ENCODE results near the gene CCDC187. TPM values are rescaled to one million over a fixed set of nuclear protein-coding genes. Genes with fewer than 3 reads are reported as not detected.

The CCDC187 gene
- total and polyA plus RNA-seq, 10 donors, result 0.03 to 0.20 (median 0.11) TPM; not detected in 2

- no peaks in the 10 kb centered on the region for H3K9me3 ChIP-seq
- peaks cover 0 to 16% (median 7%) of the 10 kb centered on the region in 6 donors for H3K4me1 ChIP-seq
- H3K27me3 ChIP-seq (replicated peaks in 1 of 7), result peaks cover 0 to 12% (median 0%) of the 10 kb centered on the region in 7 donors
- no peak for TF ChIP-seq POLR2A (IDR thresholded peaks at IDR 0.05)
- TF ChIP-seq POLR2AphosphoS5 (IDR thresholded peaks at IDR 0.05), result no peak
- no peak for TF ChIP-seq CTCF (IDR thresholded peaks at IDR 0.05 in 8 of 11, conservative IDR thresholded peaks at IDR 0.05 in 3 of 11)
- H3K4me3 ChIP-seq, result no peak overlapping the region
- H3K27ac ChIP-seq, result no peak overlapping the region
- 81 to 87% (median 84%) methylated on average over 29 to 39 of the region's 39 CpGs for WGBS, 5 donors
- no peak for DNase-seq
- H3K36me3 ChIP-seq, result no peaks in the 10 kb centered on the region
- intact Hi-C loops (cut with DNase I; ENCODE audit: low total_unique reads), result no loop called here
Measured at GRCh38 chr9:136257381-136258298, 46.3 kb downstream of the CCDC187 start.

DNA sequence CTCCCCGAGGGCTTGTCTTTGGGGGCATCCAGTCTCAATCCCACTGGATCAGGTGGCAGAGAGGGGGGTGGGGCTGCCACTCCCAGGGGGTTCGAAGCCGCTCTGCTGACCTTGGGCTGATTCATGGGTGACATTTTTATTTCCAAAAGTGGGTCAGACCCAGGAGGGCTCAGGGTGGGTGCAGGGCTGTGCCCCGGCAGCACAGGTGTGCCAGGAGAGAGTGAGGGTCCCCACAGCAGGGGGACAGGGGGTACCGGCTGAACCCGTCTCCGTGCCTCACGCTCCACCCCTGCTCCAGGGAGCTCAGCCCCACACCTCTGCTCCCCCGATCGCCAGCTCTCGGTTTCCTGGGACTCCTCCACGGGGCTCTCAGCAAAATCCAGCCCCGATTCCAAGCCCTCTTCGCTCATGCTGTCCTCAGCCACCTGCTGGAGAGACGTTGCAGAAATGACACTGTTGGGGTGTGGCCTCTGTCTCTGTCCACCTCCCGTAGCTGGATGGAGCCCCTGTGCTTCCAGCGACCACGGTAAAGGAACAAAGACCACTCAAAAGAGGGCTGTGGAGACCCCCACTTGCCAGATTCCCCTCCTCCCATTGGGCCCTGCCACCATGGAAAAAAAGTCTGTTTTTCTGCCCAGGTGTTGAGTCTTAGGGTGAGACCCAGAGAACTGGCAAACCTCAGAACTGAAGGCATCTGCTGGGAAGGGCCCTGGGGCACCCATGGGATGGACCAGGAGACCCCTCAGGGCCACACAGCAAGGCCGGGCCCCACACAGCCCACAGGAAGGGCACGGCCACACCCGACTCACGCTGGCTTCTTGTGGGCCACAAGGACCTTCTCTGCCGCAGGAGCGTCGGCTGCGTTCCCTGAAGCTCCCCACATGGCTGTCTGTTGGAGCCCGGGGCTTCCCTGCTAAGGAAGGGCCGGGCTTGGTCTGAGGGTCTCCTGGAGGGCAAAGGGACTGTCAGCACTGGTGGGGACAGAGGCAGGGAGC is 47.7 kb downstream of the CCDC187 start:
- Histone ChIP-seq H3K27ac (no peak overlapping the region), H3K4me3 (no peak overlapping the region), H3K36me3 (no peaks in the 10 kb centered on the region), H3K9me3 (no peaks in the 10 kb centered on the region), H3K27me3 (replicated peaks in 1 of 7) (peaks cover 0 to 12% (median 0%) of the 10 kb centered on the region in 7 donors), H3K4me1 (peaks cover 0 to 17% (median 7%) of the 10 kb centered on the region in 6 donors)
- DNase-seq, result no peak
- 70 to 79% (median 72%) methylated on average over 16 to 28 of the region's 28 CpGs for WGBS, 5 donors
- intact Hi-C loops (cut with DNase I; ENCODE audit: low total_unique reads), result no loop called here
- TF ChIP-seq CTCF (IDR thresholded peaks at IDR 0.05 in 8 of 11, conservative IDR thresholded peaks at IDR 0.05 in 3 of 11), result no peak
- TF ChIP-seq POLR2A (IDR thresholded peaks at IDR 0.05), result no peak
- no peak for TF ChIP-seq POLR2AphosphoS5 (IDR thresholded peaks at IDR 0.05)

DNA sequence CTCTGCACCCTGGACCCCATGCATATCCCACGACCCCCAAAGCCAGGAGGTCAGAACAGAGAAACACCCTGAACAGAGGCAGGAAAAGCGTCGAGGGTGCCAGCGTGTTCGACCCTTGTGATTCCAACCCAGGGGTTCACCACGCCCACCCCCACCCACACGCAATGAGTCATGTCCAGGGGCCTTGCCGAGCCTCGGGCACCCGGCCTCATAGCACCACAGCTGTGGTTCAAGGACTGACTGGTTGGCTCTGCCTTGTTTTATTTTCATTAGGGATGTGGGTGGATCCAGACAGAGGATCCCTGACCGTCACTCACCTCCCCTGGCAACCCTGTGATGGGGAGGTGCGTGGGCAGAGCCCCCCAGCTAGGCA is 48.7 kb downstream of the CCDC187 start:
- Histone ChIP-seq H3K27ac (no peak overlapping the region), H3K4me3 (no peak overlapping the region), H3K9me3 (no peaks in the 10 kb centered on the region), H3K36me3 (no peaks in the 10 kb centered on the region), H3K4me1 (peaks cover 0 to 20% (median 7%) of the 10 kb centered on the region in 6 donors), H3K27me3 (replicated peaks in 1 of 7) (peaks cover 0 to 12% (median 0%) of the 10 kb centered on the region in 7 donors)
- no peak for DNase-seq
- intact Hi-C loops (cut with DNase I; ENCODE audit: low total_unique reads), result no loop called here
- 35 to 79% (median 59%) methylated on average over 12 of the region's 12 CpGs for WGBS, 5 donors
- TF ChIP-seq POLR2A (IDR thresholded peaks at IDR 0.05) (no peak), CTCF (IDR thresholded peaks at IDR 0.05 in 8 of 11, conservative IDR thresholded peaks at IDR 0.05 in 3 of 11) (no peak), POLR2AphosphoS5 (IDR thresholded peaks at IDR 0.05) (no peak)

Data from spleen (tissue), 11 donors.